Measurements from ENCODE around the gene CFAP210. TPM values are rescaled to one million over a fixed set of nuclear protein-coding genes. Genes with fewer than 3 reads are reported as not detected.
A peak's percentile ranks its signal among the peaks of the same experiment; 100 is the strongest.
"Not testable (repeated sequence)": the region's sequence is repeated elsewhere in the genome, so short reads cannot be mapped to it uniquely, and the experiment has no call there.

CFAP210 gene
- total and polyA plus RNA-seq, 9 of the 15 experiments (the other 6 are each of a cell fraction or from before 2014, with no cell fraction given): 0.75 to 3.6 (median 1.3) TPM

DNA sequence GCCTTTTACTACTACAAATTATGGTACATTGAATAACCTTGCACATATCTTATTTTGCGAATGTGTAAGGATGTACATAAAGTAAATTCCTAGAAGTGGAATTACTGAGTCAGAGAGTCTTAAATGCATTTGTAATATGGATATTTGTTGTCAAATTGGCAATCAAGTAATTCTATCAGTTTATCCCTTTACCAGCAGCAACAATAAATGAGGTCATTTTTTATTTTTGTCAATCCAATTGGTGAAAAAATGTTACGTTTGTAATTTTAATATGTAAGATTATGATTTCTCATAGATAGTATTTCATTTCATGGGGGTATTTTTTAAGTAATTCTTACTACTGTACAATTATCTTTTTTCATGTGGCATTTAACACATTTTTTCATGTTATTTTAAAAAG lies 95.2 kb downstream of the CFAP210 start:
- no peaks in the 10 kb centered on the region; the same call in 1 of the 2 replicates for H4K20me1 ChIP-seq (replicated peaks; ENCODE audit: control insufficient read depth, insufficient read depth, low read length)
- no TSS peak for BruUV-seq (replicated peaks)
- H3K79me2 ChIP-seq (ENCODE audit: control insufficient read depth, insufficient read depth, low read length): peaks cover 98% of the 10 kb centered on the region
- WGBS (ENCODE audit: insufficient coverage, low coverage, missing lambda C conversion rate): 98% methylated on average over 2 of the region's 2 CpGs
- ChIA-PET POLR2A (interaction anchor here (1.0 kb wide), 1 partner anchor 9 kb away, joined by 4 read pairs; no protein-coding TSS in a partner anchor), CTCF (ENCODE audit: low intra/inter-chr PET ratio) (no interaction called here)
- no peak overlapping the region for H3K9ac ChIP-seq (ENCODE audit: insufficient read depth in 1 of 2, low read depth in 2 of 2, low read length in 2 of 2)
- no peaks in the 10 kb centered on the region for H3K9me1 ChIP-seq (ENCODE audit: control insufficient read depth, insufficient read depth, low read length)
- peak in 1 of 2 experiments; percentile 19 for TF ChIP-seq NCOA2 (IDR thresholded peaks at IDR 0.05; ENCODE audit: partially characterized antibody in 2 of 2)
- TF ChIP-seq, protein P1, sequence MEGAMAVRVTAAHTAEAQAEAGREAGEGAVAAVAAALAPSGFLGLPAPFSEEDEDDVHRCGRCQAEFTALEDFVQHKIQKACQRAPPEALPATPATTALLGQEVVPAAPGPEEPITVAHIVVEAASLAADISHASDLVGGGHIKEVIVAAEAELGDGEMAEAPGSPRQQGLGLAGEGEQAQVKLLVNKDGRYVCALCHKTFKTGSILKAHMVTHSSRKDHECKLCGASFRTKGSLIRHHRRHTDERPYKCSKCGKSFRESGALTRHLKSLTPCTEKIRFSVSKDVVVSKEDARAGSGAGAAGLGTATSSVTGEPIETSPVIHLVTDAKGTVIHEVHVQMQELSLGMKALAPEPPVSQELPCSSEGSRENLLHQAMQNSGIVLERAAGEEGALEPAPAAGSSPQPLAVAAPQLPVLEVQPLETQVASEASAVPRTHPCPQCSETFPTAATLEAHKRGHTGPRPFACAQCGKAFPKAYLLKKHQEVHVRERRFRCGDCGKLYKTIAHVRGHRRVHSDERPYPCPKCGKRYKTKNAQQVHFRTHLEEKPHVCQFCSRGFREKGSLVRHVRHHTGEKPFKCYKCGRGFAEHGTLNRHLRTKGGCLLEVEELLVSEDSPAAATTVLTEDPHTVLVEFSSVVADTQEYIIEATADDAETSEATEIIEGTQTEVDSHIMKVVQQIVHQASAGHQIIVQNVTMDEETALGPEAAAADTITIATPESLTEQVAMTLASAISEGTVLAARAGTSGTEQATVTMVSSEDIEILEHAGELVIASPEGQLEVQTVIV (CRISPR knock-in tag; IDR thresholded peaks at IDR 0.05; ENCODE audit: borderline replicate concordance): no peak
- DNase-seq (ENCODE audit: extremely low read depth in 1 of 4, low spot score in 3 of 4): no peak
- no peaks in the 10 kb centered on the region for H3K27me3 ChIP-seq (ENCODE audit: control insufficient read depth in 2 of 2, insufficient read depth in 2 of 2, low read length in 2 of 2)
- H3K4me3 ChIP-seq: no peak overlapping the region
- no peak overlapping the region for H3K27ac ChIP-seq (ENCODE audit: extremely low read depth, low read depth, low read length)
- in situ Hi-C loops (cut with MboI): no loop called here
- no peaks in the 10 kb centered on the region for H3K4me1 ChIP-seq (replicated peaks in 1 of 2; ENCODE audit: control insufficient read depth in 2 of 2, insufficient read depth in 2 of 2, low read length in 2 of 2)
- H3K36me3 ChIP-seq (ENCODE audit: control insufficient read depth, insufficient read depth, low read length): peaks cover 36% of the 10 kb centered on the region
- ATAC-seq: no peak
- H3K4me2 ChIP-seq (ENCODE audit: insufficient read depth, low read length): no peak overlapping the region
- intact Hi-C loops (cut with micrococcal nuclease): no loop called here
- H3K9me3 ChIP-seq (replicated peaks; ENCODE audit: control insufficient read depth, insufficient read depth, low read depth, low read length): no peaks in the 10 kb centered on the region
- no peak for FAIRE-seq
- no peak overlapping the region for H2AFZ ChIP-seq (ENCODE audit: low read depth, low read length)

DNA sequence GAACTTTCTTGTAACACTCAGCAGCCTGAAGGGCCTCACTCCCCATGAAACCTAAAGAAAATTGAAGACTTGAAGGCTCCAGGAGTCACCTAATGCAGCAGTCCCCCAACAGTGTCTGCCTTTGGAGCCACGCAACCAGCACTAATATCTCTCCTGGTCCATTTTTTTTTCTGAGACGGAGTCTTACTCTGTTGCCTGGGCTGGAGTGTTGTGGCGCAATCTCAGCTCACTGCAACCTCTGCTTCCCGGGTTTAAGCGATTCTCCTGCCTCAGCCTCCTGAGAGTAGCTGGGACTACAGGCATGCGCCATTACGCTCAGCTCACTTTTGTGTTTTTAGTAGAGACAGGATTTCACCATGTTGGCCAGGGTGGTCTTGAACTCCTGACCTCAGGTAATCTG lies 97.7 kb downstream of the CFAP210 start:
- H2AFZ ChIP-seq (ENCODE audit: low read depth, low read length): not testable (repeated sequence)
- POLR2A ChIA-PET: interaction anchor here (0.5 to 2.8 kb wide), 8 partner anchors 8 to 33 kb away, joined by 3 to 13 read pairs (median 4); partner anchors contain the start of genes FASTKD1 and PPIG

More for the DNA sequence above, 97.7 kb downstream of the CFAP210 start:
- peaks cover 99% of the 10 kb centered on the region for H3K79me2 ChIP-seq (ENCODE audit: control insufficient read depth, insufficient read depth, low read length)
- H4K20me1 ChIP-seq (replicated peaks; ENCODE audit: control insufficient read depth, insufficient read depth, low read length); H3K4me2 ChIP-seq (ENCODE audit: insufficient read depth, low read length); CTCF ChIA-PET (ENCODE audit: low intra/inter-chr PET ratio); H3K27ac ChIP-seq (ENCODE audit: extremely low read depth, low read depth, low read length); H3K4me1 ChIP-seq (replicated peaks in 1 of 2; ENCODE audit: control insufficient read depth in 2 of 2, insufficient read depth in 2 of 2, low read length in 2 of 2); BruUV-seq (replicated peaks); DNase-seq (ENCODE audit: extremely low read depth in 1 of 4, low spot score in 3 of 4); intact Hi-C loops (cut with micrococcal nuclease); H3K9me1 ChIP-seq (ENCODE audit: control insufficient read depth, insufficient read depth, low read length); H3K4me3 ChIP-seq; FAIRE-seq; H3K27me3 ChIP-seq (ENCODE audit: control insufficient read depth in 2 of 2, insufficient read depth in 2 of 2, low read length in 2 of 2); H3K9me3 ChIP-seq (replicated peaks; ENCODE audit: control insufficient read depth, insufficient read depth, low read depth, low read length); in situ Hi-C loops (cut with MboI); TF ChIP-seq CEBPG (CRISPR knock-in tag; IDR thresholded peaks at IDR 0.05): not testable (repeated sequence)
- TF ChIP-seq CEBPB (tag; IDR thresholded peaks at IDR 0.05) (peak; percentile 57), CEBPG (tag; conservative IDR thresholded peaks at IDR 0.05 in 1 of 2, IDR thresholded peaks at IDR 0.05 in 1 of 2) (peak in 1 of 2 experiments; percentile 33; a peak in 1 of 4 replicates), KDM1A (IDR thresholded peaks at IDR 0.05) (peak in 1 of 2 experiments; percentile 32; a peak in 1 of 4 replicates)
- WGBS (ENCODE audit: insufficient coverage, low coverage, missing lambda C conversion rate): 84% methylated on average over 7 of the region's 7 CpGs
- H3K36me3 ChIP-seq (ENCODE audit: control insufficient read depth, insufficient read depth, low read length): peaks cover 36% of the 10 kb centered on the region
- H3K9ac ChIP-seq (ENCODE audit: insufficient read depth in 1 of 2, low read depth in 2 of 2, low read length in 2 of 2): peak overlapping the region in 1 of 2 experiments; percentile 37; a peak in 1 of 4 replicates
- peak; percentile 44 for ATAC-seq
